Muscle of leg (tissue), 11 donors: ENCODE results near the gene KCNK16. TPM values are rescaled to one million over a fixed set of nuclear protein-coding genes. Genes with fewer than 3 reads are reported as not detected.

Source experiments
- DNase-seq: peaks from one replicate; pipeline ENCODE4 v3.0.0; 2013
- H3K27ac ChIP-seq: one replicate; pipeline ENCODE4 v1.5.1; 2013; ENCODE audit warnings: mild to moderate bottlenecking, low read length, control low read depth
- H3K27me3 ChIP-seq: one replicate; pipeline ENCODE4 v1.6.1; 2013; ENCODE audit warnings: low read length; ENCODE audit not compliant: control insufficient read depth, insufficient read depth
- H3K36me3 ChIP-seq: one replicate; pipeline ENCODE4 v1.6.1; 2013; ENCODE audit warnings: low read length; ENCODE audit not compliant: control insufficient read depth, insufficient read depth
- H3K4me1 ChIP-seq: one replicate; pipeline ENCODE4 v1.6.1; 2013; ENCODE audit warnings: low read length; ENCODE audit not compliant: control insufficient read depth, insufficient read depth
- H3K4me3 ChIP-seq: one replicate; pipeline ENCODE4 v1.5.1; 2013; ENCODE audit warnings: low read length, control low read depth
- H3K9me3 ChIP-seq: replicated peaks from 2 replicates; pipeline ENCODE4 v1.6.1; 2013; ENCODE audit warnings: low read depth, low read length; ENCODE audit not compliant: control insufficient read depth
- WGBS: methylation state at CpG from one replicate; pipeline ENCODE4 v1.1.5; 2013; ENCODE audit warnings: missing lambda C conversion rate; ENCODE audit not compliant: insufficient coverage; 5-methylcytosine and 5-hydroxymethylcytosine counted together
- polyA plus RNA-seq, 8 donors: library from polyadenylated mRNA; unstranded; fragments of 120-200 nt; gene quantifications; one replicate each; pipeline versions ENCODE4 v1.2.1 to v1.2.3, GENCODE V29; 2013; ENCODE audit warnings: inconsistent platforms in 1 of 8, low replicate concordance in 1 of 8; ENCODE audit not compliant: insufficient read length in 8 of 8, insufficient read depth in 1 of 8
- total RNA-seq: library from RNA; stranded (reverse); fragments of 120-200 nt; gene quantifications from one replicate; pipeline ENCODE4 v1.2.4, GENCODE V29; 2013

The KCNK16 gene
- total and polyA plus RNA-seq, 9 donors: 0.20 to 0.34 TPM; not detected in 7

GRCh38 chr6:39266782-39267355, 55.6 kb downstream of the KCNK16 start:
- no peaks in the 10 kb centered on the region for H3K36me3 ChIP-seq
- no peak for DNase-seq
- WGBS: 82% methylated on average over 4 of the region's 5 CpGs
- no peak overlapping the region for H3K27ac ChIP-seq
- peaks cover 1% of the 10 kb centered on the region for H3K27me3 ChIP-seq
- no peaks in the 10 kb centered on the region for H3K9me3 ChIP-seq
- no peaks in the 10 kb centered on the region for H3K4me1 ChIP-seq
- H3K4me3 ChIP-seq: no peak overlapping the region

- Histone ChIP-seq H3K36me3 (no peaks in the 10 kb centered on the region), H3K4me3 (no peak overlapping the region), H3K4me1 (no peaks in the 10 kb centered on the region), H3K27me3 (peaks cover 4% of the 10 kb centered on the region), H3K27ac (no peak overlapping the region), H3K9me3 (no peaks in the 10 kb centered on the region)
- DNase-seq: no peak
- WGBS: no CpG with 5 or more reads among the region's 2 CpGs
These were observed 56.1 kb downstream of the KCNK16 start for GRCh38 chr6:39266375-39266774.

Other genes with a start within 250 kb of the KCNK16 start
- 12.7 TPM for gene SAYSD1, start 207.5 kb downstream of the KCNK16 start, total RNA-seq
- gene SAYSD1, start 207.5 kb downstream of the KCNK16 start, polyA plus RNA-seq: 10 to 100 TPM; 10.1 to 12.9 (median 10.9) TPM
- gene KCNK5, start 93.2 kb downstream of the KCNK16 start, total RNA-seq: 1.5 TPM
- gene KCNK5, start 93.2 kb downstream of the KCNK16 start, polyA plus RNA-seq: 1 to 10 TPM in 5 of 8 donors, under 1 TPM in 3; 0.71 to 2.7 (median 1.3) TPM
- gene KCNK17, start 8.3 kb downstream of the KCNK16 start, total RNA-seq: 0.44 TPM
- gene KCNK17, start 8.3 kb downstream of the KCNK16 start, polyA plus RNA-seq: 1 to 10 TPM in 1 of 8 donors, under 1 TPM in 3, not detected in 4; 0.08 to 1.3 (median 0.48) TPM